Prostate gland (tissue), 2 donors: ENCODE data around the gene CASQ1. TPM values are rescaled to one million over a fixed set of nuclear protein-coding genes. Genes with fewer than 3 reads are reported as not detected.

ENCODE experiments used
- DNase-seq: peaks from one replicate; pipeline ENCODE4 v3.0.0-alpha.2; 2019; ENCODE audit warnings: low spot score
- H3K27ac ChIP-seq, 2 donors: fragments of 200-600 bp; sonication (generic); 2 replicates each; pipeline ENCODE4 v1.5.1; 2017 to 2019
- H3K27me3 ChIP-seq: fragments of 200-600 bp; sonication (generic); replicated peaks from 2 replicates; pipeline ENCODE4 v1.5.1; 2019; ENCODE audit not compliant: insufficient read depth
- H3K36me3 ChIP-seq, 2 donors: fragments of 200-600 bp; sonication (generic); 1 replicate in 1 of 2; 2 replicates in 1 of 2; pipeline versions ENCODE4 v1.5.1 to v1.8.1; 2017 to 2019
- H3K4me1 ChIP-seq: fragments of 200-600 bp; sonication (generic); replicated peaks from 2 replicates; pipeline ENCODE4 v1.5.1; 2019
- H3K4me3 ChIP-seq, 2 donors: fragments of 200-600 bp; sonication (generic); 2 replicates each; pipeline ENCODE4 v1.5.1; 2017 to 2019
- H3K9me3 ChIP-seq: fragments of 200-600 bp; sonication (generic); 2 replicates; pipeline ENCODE4 v1.5.1; 2017
- POLR2A ChIP-seq: fragments of 450-650 bp; IDR thresholded peaks from one replicate; pipeline ENCODE4 v1.6.1; 2016; ENCODE audit warnings: antibody characterized with exemption, mild to moderate bottlenecking
- POLR2AphosphoS5 ChIP-seq: sonication (generic); formaldehyde crosslinking; IDR thresholded peaks from one replicate; pipeline ENCODE4 v1.6.1; 2017; ENCODE audit warnings: antibody characterized with exemption
- WGBS: methylation state at CpG from one replicate; pipeline ENCODE4 v1.1.5; 2018; 5-methylcytosine and 5-hydroxymethylcytosine counted together
- intact Hi-C: fragments of 100-400 bp; cut with DNase I; formaldehyde crosslinking; loops from one replicate; pipeline ENCODE4 v1.14.2; 2022
- total RNA-seq, 2 donors: library from RNA; depleted of rRNA; stranded (reverse); fragments of >200 nt; gene quantifications; one replicate each; pipeline ENCODE4 v1.1.0, GENCODE V29; 2016
- TF ChIP-seq, protein P1 (sequence below), 4 experiments: fragments of 200-600 bp in 2 of 4; fragments of 450-650 bp in 2 of 4; sonication (generic) in 2 of 4; IDR thresholded peaks; 1 replicate in 3 of 4; 2 replicates in 1 of 4; pipeline ENCODE4 v1.5.1; 2016 to 2019; ENCODE audit warnings: antibody characterized with exemption in 4 of 4, mild to moderate bottlenecking in 2 of 4, moderate library complexity in 2 of 4

CASQ1 gene
- total RNA-seq, 2 donors from 2014 or later: 1.2 to 3.0 TPM

DNA sequence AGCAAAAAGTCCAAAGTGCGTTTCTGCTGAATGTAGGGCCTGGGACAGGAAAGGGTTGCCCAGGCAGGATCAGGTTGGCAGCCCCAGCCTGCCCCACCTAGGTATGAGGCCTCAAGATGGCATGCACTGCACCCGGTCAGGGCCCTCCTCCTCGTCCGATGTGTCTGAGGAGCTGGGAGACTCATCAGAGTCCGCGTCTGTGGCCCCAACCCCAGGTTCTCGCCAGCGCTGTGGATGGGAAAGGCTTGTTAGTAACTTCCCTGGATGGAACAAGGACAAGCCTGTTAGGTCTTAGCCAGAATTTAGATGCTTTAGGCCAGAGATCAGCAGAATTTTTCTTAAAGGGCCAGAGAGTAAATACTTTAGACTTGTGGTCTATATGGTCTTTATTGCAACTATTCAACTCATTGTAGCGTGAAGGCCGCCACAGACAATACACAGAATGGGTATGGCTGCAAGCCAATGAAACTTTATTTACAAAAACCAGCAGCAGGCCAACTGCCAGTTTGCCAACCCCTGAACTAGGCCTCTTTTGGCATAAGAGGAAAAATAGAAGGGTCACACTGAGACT is 27.2 kb downstream of the CASQ1 start:
- H3K27ac ChIP-seq: peak overlapping the region; percentile 6 to 36
- intact Hi-C loops: no loop called here
- H3K9me3 ChIP-seq: no peaks in the 10 kb centered on the region
- H3K4me3 ChIP-seq: no peak overlapping the region
- H3K4me1 ChIP-seq: no peaks in the 10 kb centered on the region
- no peak for DNase-seq
- TF ChIP-seq POLR2A: no peak
- TF ChIP-seq, protein P1, sequence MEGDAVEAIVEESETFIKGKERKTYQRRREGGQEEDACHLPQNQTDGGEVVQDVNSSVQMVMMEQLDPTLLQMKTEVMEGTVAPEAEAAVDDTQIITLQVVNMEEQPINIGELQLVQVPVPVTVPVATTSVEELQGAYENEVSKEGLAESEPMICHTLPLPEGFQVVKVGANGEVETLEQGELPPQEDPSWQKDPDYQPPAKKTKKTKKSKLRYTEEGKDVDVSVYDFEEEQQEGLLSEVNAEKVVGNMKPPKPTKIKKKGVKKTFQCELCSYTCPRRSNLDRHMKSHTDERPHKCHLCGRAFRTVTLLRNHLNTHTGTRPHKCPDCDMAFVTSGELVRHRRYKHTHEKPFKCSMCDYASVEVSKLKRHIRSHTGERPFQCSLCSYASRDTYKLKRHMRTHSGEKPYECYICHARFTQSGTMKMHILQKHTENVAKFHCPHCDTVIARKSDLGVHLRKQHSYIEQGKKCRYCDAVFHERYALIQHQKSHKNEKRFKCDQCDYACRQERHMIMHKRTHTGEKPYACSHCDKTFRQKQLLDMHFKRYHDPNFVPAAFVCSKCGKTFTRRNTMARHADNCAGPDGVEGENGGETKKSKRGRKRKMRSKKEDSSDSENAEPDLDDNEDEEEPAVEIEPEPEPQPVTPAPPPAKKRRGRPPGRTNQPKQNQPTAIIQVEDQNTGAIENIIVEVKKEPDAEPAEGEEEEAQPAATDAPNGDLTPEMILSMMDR (IDR thresholded peaks at IDR 0.05): no peak
- no peak for TF ChIP-seq POLR2AphosphoS5
- WGBS: 24% methylated on average over 10 of the region's 10 CpGs
- peaks cover 2 to 19% of the 10 kb centered on the region in 2 donors for H3K36me3 ChIP-seq
- no peaks in the 10 kb centered on the region for H3K27me3 ChIP-seq

- Histone ChIP-seq H3K9me3 (no peaks in the 10 kb centered on the region), H3K36me3 (peaks cover 9 to 12% of the 10 kb centered on the region in 2 donors), H3K27ac (peak overlapping the region; percentile 8 to 47), H3K4me3 (no peak overlapping the region), H3K4me1 (no peaks in the 10 kb centered on the region), H3K27me3 (no peaks in the 10 kb centered on the region)
- 41% methylated on average over 4 of the region's 4 CpGs for WGBS
- peak; percentile 44 for TF ChIP-seq POLR2AphosphoS5
- TF ChIP-seq, protein P1 (IDR thresholded peaks at IDR 0.05): peak in 3 of 4 experiments; percentile 39 to 77 (median 60)
- no peak for TF ChIP-seq POLR2A
- DNase-seq: peak; percentile 39
- intact Hi-C loops: loop anchor here (1.0 kb wide), 1 partner anchor 119 kb away; no protein-coding TSS in a partner anchor
These were observed 28.9 kb downstream of the CASQ1 start for GRCh38 chr1:160219062-160219929.

DNA sequence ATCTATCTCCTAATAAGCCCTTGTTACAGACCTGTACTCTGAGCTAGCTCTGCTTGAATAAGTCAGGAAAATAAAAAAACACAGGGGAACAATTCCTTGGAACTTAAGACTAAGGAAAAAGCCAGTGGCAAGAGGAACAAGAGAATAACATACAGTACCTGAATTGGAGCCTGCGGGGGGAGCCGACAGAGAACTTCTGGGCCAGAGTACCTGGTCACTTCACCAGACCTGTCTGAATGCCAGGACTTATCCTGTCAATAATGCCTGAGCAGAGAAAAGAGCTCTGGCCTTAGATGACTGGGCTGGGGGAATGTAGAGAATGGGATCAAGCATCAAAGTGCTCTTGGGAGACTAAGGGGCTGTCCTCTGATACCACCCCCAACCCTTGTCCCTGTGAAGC is 29.9 kb downstream of the CASQ1 start:
- H3K4me1 ChIP-seq: no peaks in the 10 kb centered on the region
- DNase-seq: no peak
- H3K27me3 ChIP-seq: no peaks in the 10 kb centered on the region
- no peaks in the 10 kb centered on the region for H3K9me3 ChIP-seq
- H3K4me3 ChIP-seq: no peak overlapping the region
- intact Hi-C loops: loop anchor here (1.0 kb wide), 1 partner anchor 27 kb away; no protein-coding TSS in a partner anchor
- H3K36me3 ChIP-seq: peaks cover 17 to 22% of the 10 kb centered on the region in 2 donors
- TF ChIP-seq POLR2A (no peak), POLR2AphosphoS5 (no peak)
- TF ChIP-seq, protein P1 (IDR thresholded peaks at IDR 0.05): no peak
- 92% methylated on average over 2 of the region's 2 CpGs for WGBS
- no peak overlapping the region for H3K27ac ChIP-seq

DNA sequence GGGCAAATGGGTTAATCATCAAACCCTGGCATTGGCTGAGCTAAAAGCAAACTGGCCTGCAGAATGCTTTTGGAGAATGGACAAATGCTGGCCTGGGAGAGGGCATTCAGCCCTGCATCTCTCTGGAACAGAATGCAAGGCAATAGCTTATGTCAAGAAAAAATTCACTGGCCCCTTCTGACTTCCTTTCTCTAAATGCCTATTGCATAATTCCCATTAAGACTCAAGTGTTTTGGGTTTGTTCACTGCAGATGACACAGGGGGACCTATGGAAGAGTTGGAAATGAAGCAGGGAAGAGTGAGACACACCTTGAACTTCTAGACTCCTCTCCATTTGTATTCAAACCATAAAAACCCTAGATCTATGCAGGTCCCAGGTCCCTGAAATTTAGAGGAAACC is 30.7 kb downstream of the CASQ1 start:
- no peaks in the 10 kb centered on the region for H3K4me1 ChIP-seq
- no peaks in the 10 kb centered on the region for H3K27me3 ChIP-seq
- H3K36me3 ChIP-seq: peaks cover 19 to 25% of the 10 kb centered on the region in 2 donors
- H3K4me3 ChIP-seq: no peak overlapping the region
- no peak overlapping the region for H3K27ac ChIP-seq
- intact Hi-C loops: no loop called here
- DNase-seq: no peak
- TF ChIP-seq POLR2A: no peak
- H3K9me3 ChIP-seq: no peaks in the 10 kb centered on the region

- Histone ChIP-seq H3K9me3 (no peaks in the 10 kb centered on the region), H3K4me1 (no peaks in the 10 kb centered on the region), H3K4me3 (no peak overlapping the region), H3K27me3 (no peaks in the 10 kb centered on the region), H3K36me3 (peaks cover 19 to 25% of the 10 kb centered on the region in 2 donors), H3K27ac (no peak overlapping the region)
- no peak for DNase-seq
- TF ChIP-seq, protein P1 (IDR thresholded peaks at IDR 0.05): no peak
- TF ChIP-seq POLR2AphosphoS5 (no peak), POLR2A (no peak)
- intact Hi-C loops: no loop called here
- 83% methylated on average over 3 of the region's 3 CpGs for WGBS
These were observed 32.2 kb downstream of the CASQ1 start for GRCh38 chr1:160222546-160222945.
